G401 (cell line): ENCODE measurements around the gene ARHGAP22. TPM values are rescaled to one million over a fixed set of nuclear protein-coding genes. Genes with fewer than 3 reads are reported as not detected.

ENCODE experiments used
- DNase-seq: peaks from one replicate; pipeline ENCODE4 v3.0.0-alpha.2; 2015; ENCODE audit warnings: low spot score
- in situ Hi-C: cut with HindIII; loops from 2 replicates; pipeline ENCODE4 v1.10.0; 2016; ENCODE audit warnings: low sequenced_read_pairs, mixed read lengths
- total RNA-seq: library from RNA; depleted of rRNA; stranded (reverse); fragments of >200 nt; shearing (Covaris generic); gene quantifications from 2 replicates; pipeline ENCODE4 v1.2.3, GENCODE V29; 2014

ARHGAP22 gene
- total RNA-seq, 1 experiment from 2014 or later: 1.2 TPM

DNA sequence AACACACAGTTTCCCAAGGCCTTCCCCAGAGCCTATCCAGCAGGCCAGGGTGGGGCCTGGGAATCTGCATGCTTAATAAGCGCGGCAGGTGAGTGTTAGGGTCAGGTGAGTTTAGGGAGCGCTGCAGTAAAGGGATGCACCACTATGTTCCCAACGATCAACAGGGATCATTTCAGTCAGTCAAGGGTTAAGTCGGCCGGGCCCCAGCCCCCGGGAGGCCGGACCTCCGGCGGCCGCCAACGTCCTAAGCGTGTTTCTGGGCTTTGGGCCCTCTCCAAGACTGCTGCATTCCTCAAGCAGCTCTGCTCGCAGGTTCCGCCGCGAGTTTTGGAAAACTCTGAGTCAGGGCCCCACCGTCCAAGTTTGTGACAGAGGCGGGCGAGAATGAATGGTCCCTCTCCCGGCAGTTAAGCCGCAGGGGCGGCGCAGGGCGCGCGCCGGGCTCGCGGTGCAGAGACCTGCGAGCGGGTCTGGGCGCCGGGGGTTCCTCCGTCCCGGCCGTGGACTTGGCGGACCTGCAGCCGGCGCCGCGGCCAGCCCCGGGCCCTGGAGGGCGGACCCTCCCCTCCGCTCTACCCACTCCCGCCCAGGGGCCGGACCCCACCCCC lies 81.6 kb downstream of the ARHGAP22 start:
- DNase-seq: no peak
- in situ Hi-C loops: no loop called here

DNA sequence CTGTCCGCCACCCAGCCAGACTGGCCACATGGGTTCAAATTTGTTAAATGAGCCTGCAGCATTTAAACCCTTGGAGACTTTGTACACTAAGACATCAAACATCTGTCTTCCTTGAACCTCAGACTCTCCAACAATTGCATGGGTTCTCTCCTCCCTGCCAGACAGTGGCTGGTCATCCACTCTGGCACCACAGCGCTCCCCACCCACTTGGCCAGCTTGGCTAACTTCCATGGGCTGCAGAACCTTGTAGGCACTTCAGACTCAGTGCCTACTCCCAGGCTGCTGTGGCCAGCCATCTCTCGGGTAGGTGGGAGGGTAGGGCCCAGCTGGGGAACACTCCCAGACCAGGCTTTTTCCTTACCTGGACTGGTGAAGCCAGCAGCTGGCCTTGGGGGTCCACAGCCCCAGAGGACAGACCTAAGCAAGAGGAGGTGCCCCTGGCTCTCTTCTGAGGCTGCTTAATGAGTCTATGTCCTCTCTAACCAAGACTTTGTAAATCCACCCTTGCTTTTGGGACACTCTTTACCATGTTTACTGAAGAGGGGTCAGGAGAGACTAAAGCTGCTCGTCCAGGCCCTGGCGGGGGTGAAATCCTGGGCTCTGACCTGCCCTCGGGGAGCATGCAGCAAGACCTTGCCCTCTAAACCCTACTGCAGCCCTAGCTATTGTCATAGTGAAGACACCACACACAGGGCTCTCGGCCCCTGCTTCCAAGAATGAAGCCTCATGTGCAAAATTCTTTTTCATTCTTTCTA lies 82.7 kb downstream of the ARHGAP22 start:
- DNase-seq: no peak
- in situ Hi-C loops: no loop called here

DNA sequence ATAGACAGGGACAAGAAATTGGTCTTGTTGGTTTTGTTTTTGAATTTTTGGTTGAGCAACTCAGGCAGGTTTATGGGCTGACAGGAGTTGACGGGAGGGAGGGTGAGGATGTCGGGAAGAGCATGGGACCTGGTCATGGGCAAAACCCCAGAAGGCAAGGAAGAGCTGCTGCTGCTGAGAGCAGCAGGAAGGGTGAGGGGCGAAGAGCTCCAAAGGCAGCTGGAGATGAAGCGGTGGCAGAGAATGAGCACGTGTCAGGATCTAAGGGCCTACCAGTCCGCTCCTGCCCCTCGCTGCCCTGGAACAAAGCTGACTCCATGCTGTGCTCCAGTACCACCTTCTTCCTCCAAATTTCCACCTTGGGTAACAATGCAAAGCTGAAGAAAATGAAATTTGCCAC lies 84.3 kb downstream of the ARHGAP22 start:
- DNase-seq: no peak
- in situ Hi-C loops: no loop called here

DNA sequence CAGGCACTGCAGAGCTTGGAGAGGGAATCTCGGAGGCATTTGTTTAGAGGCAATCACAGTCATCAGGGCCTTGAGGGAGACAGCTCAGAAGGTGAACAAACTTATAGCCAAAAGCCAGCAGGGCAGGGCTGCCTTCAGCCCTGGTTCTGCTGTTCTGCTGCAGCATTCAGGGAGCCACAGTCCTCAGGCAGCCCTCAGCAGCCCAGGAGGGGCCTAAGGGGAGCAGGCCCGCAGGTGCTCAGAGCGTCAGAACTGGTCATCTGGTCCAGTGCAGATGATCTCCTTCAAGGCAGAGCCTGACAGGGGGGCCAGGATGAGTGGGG lies 84.7 kb downstream of the ARHGAP22 start:
- DNase-seq: no peak
- in situ Hi-C loops: no loop called here

DNA sequence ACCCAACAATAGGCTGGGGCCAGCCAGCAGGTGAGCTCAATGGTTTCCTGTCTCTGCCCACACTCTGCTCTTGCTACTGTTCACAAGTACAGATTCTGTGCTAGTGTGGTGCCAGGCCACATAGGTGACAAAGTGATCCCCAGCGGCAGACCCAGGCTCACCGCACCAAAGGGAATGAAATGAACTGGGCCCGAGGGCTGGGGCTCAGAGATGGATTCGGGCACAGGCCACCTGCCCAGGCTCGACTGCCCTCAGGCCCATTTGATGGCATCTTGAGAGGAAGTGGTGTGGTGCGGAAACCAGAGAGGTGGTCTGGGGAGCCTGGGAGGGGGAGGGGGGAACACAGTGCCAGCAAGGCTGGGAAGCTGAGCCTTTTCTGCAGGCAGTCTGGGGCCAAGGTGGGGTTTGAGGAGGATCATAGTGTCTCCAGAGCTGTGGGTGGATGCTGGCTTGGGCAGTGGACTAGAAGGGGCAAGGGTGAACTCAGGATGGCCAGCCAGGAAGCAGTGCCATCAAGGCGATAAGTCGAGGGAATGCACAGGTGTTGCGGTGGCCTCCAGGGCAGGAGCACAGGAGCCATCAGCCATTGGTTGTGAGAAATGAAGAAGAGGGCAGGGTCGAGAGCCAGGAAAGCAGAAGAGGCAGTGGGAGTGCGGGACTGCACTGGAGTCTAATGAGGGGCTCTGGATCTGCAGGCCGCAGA lies 85.2 kb downstream of the ARHGAP22 start:
- no peak for DNase-seq
- in situ Hi-C loops: no loop called here

DNA sequence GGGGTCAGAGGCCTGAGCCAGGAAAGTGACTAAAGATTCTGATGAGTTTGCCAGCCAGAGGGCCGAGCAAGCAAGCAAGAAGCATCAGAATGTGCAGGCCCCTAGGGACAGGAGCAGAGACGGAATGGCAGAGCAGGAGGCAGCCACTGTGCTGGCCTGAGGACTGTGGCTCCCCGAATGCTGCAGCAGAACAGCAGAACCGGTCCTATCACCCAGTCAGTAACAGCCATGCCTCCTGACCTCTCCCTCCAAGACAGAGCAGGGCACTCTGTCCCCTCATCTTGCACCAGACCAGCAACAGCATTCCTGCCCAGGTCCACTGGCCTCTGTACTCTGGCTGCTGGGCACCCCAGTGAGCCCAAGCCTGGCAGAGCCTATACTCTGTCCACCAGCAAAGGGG lies 85.9 kb downstream of the ARHGAP22 start:
- no peak for DNase-seq
- in situ Hi-C loops: no loop called here

DNA sequence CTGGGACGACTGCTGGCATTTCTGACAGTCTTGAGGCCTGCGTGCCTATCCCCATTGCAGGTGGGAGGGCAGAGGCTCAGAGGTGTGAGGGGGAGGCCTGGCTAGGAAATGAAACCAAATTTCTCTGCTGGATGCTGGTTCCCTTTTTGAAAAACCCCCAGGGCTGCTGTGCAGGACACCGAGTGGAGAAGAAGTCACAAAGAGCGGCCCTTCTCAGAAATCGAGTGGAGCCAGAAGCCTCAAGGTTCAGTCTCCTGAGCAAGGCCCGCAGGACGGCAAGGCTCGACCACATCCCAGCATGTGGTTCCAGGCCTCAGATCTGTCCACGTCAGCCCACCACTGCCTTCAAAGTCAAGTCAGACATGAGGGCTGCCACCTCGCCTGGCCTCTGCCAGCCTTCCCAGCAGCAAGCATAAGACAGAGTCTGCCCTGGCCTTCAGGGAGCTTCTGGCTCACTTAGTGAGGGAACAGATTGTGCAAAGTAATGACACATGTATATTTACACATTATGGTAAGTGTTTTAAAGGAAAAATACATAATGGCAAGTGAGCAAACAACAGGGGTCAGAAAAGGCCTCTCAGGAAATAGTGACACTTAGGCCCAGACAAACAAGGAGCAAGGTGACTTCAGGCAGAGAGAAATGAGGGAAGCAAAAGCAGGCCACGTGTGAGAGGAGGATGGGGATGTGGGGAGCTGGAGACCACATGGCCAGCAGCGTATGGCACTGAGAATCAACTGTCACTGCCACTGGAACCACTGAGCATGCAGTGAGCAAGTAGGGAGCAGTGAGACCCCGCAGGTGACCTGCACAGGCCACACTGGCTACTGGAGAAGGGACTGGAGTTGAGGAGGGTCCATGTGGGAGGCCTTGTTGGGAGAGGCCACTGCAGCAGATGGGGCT lies 86.7 kb downstream of the ARHGAP22 start:
- DNase-seq: no peak

DNA sequence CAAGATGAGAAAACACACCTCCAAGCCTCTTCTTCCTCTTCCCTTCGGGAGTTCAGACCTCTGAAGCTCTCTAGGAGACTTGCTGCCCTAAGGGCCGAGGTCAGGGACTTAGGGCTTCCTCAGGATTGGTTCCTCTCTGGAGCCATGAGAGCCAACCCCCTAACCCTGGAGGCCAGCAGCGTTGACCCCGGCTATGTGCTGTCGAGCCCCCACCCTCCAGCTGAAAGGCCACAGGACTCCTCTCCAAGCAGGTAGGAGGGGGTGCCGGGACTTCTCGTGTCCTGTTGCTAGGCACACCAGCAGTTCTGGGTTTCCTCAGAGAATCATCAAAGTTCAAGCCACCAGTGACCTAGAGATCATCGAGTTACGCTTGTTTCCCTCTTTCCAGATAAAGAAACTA lies 87.4 kb downstream of the ARHGAP22 start:
- no peak for DNase-seq
- in situ Hi-C loops: no loop called here

More for the DNA sequence above, 86.7 kb downstream of the ARHGAP22 start:
- in situ Hi-C loops: no loop called here

DNA sequence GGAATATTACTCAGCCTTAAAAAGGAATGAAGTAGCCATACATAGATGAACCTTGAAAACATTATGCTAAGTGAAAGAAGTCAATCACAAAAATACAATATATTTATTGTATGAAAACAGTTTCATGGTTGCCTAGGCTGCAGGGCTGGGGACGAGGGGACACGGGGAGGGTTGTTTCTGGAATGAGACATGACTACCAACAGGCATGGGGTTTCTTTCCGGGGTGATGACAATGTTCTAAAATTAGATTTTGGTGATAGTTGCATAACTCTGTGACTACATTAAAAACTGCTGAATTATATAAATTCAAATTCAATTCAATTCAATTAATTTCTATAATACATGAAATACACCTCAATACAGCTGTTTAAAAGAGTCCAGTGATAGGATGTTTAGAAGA lies 88.0 kb downstream of the ARHGAP22 start:
- no peak for DNase-seq
- in situ Hi-C loops: no loop called here

DNA sequence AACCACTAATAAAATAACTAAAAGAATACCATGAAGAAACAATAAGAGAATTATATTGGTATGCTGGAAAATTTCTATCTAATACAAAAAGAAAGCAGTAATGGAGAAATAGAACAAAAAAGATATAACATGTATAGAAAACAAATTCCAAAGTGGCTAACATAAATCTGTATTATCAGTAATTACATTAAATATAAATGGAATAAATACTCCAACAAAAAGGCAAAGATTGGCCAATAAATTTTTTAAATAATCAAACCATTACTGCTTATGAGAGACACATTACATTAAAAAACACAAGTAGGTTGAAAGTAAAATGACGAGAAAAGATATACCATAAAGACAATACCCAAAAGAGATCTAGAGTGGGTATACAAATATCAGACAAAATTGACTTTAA lies 90.0 kb downstream of the ARHGAP22 start:
- no peak for DNase-seq
- in situ Hi-C loops: no loop called here

DNA sequence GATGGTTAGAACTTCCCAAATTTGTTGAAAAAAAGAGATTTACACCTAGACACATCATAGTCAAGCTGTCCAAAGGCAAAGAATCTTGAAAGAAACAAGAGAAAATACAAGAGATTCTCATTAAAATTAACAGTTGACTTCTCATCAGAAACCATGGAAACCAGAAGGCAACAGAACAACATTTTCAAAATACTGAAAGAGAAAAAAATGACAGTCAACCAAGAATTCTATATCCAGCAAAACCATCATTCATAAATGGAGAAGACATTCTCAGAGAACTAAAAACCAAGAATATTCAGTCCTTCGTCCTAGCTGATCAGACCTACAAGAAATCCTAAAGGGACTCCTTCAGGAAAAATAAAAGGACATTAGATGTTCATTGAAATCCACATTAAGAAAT lies 90.6 kb downstream of the ARHGAP22 start:
- no peak for DNase-seq
- in situ Hi-C loops: no loop called here

DNA sequence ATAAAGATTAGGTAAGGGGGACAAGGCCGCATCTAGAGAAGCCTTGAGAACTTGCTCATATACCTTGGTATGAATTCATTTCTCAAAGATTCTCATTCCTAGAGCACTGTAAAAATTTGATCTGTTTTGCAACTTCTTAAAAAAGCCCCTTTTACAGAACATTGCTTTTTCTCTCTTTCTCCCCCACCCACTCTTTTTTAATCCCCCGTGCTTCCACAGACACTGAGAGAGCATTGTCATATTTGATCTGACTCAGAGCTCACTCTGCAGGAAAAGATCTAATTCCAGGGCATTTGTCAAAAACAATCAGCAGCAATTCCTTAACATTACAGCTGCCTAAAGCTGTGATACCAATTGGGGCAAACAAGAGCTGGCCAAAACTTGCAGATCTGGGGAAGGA lies 92.0 kb downstream of the ARHGAP22 start:
- in situ Hi-C loops: no loop called here
- no peak for DNase-seq

DNA sequence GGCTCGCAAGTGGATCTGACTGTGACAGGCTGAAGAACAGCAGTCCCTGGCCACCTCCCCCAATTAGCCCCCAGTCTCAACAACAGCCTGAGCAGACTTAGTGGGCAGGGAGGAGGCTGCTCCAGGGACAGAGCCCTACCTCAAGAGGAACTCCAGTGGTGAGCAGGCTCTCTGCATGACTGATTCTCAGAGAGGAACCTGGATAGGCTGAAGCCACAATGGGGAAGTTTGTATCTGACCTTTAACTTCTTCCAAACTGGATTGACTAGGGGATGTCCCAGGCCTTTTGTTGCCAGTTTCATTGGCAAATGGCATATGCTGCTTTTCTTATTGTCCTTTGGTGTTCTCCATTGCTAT lies 93.0 kb downstream of the ARHGAP22 start:
- DNase-seq: no peak
- in situ Hi-C loops: no loop called here

DNA sequence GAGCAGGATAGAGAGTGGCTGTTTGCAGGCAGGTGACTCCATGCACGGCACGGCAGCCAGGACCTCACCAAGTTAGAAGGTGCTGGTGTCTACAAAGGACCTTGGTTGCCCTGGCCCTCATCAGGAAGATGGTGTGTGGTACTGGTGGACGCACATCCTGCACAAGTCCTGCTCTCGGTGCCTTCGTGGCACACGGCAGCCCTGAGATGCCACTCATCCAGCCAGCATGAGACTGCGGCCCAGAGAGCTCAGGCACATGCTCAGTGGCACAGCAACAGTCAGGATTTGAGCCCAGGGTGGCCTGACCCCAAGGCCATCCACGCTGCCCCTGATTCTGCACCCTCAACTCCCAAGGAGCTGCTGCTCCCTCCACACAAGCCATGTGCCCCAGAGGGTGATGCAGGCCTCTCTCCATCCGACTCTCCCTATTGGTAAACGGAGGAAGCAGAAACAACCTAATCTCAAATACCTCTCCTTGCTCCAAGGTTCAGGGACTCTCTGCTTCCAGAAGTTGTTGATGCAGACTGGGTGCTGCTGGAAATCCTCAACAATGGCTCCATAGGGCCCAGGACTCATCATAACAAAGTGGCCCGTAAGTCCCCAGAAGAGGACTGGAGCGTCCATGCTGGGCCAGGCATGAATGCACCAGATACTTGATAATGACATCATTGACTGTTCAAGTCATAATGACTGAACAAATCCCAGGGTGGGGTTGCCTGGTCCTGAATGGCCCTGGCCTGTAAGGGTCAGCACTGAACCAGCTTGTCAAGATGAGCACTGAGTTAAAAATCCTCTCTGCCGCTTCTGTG lies 93.6 kb downstream of the ARHGAP22 start:
- DNase-seq: no peak
- in situ Hi-C loops: no loop called here

DNA sequence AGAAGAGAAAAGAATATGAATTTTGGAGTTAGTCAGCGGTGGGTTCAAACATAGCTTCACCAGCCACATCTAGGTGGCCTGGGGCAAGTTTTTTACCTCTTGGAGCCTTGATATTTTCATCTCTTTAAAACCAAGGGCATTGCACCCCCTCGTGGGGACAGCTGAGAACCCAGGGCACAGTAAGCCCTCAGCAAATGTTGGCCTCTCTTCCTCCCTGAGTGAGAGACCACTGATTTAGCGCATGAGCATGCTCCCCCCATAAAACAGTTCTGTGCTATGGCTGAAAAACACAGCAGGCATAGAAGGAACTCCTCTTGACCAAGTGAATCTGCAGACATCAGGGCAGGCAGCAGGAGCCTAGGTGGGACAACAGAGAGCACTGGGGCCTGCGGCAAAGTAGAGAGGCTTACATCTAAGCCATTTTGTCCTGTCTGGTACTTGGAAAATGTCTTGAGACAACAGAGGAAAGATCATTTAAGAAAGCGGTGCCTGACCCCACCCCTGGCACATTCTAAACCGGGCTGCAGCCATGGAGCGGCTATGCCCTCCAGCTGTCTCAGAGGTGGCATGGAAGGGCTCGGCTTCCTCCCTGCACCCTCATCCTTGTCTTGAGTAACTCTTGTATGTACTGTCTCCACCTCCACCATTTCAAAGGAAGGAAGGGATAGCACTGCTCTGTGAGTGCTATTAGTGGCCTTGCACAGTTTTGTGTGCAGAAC lies 94.7 kb downstream of the ARHGAP22 start:
- in situ Hi-C loops: no loop called here
- no peak for DNase-seq

DNA sequence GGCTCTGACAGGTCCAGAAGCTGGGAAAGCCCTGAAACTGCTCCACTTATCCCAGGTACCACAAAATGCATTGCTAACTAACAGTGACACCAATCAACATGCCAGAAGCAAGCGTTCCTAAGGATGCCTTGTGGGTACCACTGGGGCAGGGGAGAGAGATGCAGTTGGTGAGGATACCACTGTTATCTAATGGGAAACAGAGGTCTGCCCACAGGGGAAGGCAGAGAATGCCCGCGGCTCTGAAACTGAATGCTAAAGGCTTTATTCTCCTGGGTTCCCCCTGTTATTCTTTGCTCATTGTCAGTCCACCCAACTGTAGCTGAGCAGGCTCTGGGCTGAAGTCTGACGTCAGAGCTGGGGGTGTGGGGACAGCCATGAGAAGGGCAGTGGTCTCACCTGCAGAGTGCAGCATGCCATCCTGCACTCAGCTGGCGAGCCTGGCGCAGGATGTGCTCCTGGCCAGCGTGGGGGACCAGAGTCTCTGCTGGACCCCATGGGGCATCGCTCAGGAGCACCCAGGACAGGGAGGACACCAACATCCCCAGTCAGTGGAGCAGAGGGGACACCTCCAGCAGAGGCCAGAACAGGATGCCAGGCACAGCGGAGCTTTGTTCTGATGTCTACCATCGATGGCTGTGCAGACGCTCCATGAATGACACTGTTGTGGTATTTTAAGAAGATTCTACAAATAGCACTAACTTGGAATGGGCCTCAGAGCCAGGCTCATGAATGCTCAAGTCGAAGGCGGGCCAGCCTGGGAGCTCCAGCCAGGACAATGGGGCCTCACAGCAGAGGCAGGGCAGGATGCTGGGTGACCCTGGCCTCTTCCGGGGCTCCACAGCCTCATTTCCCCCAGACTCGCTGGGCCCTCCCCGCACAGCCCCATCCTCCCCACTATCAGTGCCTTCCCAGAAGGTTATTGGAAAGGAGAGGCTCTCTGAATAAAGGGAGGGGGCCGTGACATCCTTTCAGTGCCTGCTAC lies 95.8 kb downstream of the ARHGAP22 start:
- in situ Hi-C loops: no loop called here
- DNase-seq: no peak
